Esophagus muscularis mucosa (tissue), 4 donors: Measurements from ENCODE around the gene POC1A. TPM values are rescaled to one million over a fixed set of nuclear protein-coding genes. Genes with fewer than 3 reads are reported as not detected.

Experiments used
- DNase-seq: peaks from one replicate; pipeline ENCODE4 v3.0.0-alpha.2; 2017; ENCODE audit errors: extremely low spot score
- H3K27ac ChIP-seq, 4 donors: fragments of 200-600 bp; sonication (generic); replicated peaks in 1 of 4; 1 replicate in 3 of 4; 2 replicates in 1 of 4; pipeline ENCODE4 v1.5.1; 2016 to 2019; ENCODE audit warnings: mild to moderate bottlenecking in 1 of 4
- H3K27me3 ChIP-seq, 4 donors: fragments of 200-600 bp; sonication (generic); one replicate each; pipeline versions ENCODE4 v1.5.1 to v1.6.0; 2016 to 2019
- H3K36me3 ChIP-seq, 4 donors: fragments of 200-600 bp; sonication (generic); one replicate each; pipeline ENCODE4 v1.5.1; 2016 to 2019
- H3K4me1 ChIP-seq, 4 donors: fragments of 200-600 bp; sonication (generic); one replicate each; pipeline ENCODE4 v1.5.1; 2016 to 2019
- H3K4me3 ChIP-seq, 4 donors: fragments of 200-600 bp; sonication (generic); 1 replicate in 2 of 4; 2 replicates in 2 of 4; pipeline ENCODE4 v1.5.1; 2016 to 2019; ENCODE audit warnings: mild to moderate bottlenecking in 4 of 4, moderate library complexity in 1 of 4
- H3K9me3 ChIP-seq, 4 donors: fragments of 200-600 bp; sonication (generic); 1 replicate in 3 of 4; 2 replicates in 1 of 4; pipeline ENCODE4 v1.5.1; 2016 to 2019
- CTCF ChIP-seq, 3 experiments: fragments of 200-600 bp in 2 of 3; fragments of 450-650 bp in 1 of 3; sonication (generic) in 2 of 3; IDR thresholded peaks; one replicate each; pipeline ENCODE4 v1.5.1; 2017 to 2019; ENCODE audit warnings: antibody characterized with exemption in 3 of 3, mild to moderate bottlenecking in 2 of 3, moderate library complexity in 1 of 3
- EP300 ChIP-seq: sonication (generic); formaldehyde crosslinking; IDR thresholded peaks from one replicate; pipeline ENCODE4 v1.6.1; 2017; ENCODE audit warnings: antibody characterized with exemption
- POLR2A ChIP-seq: fragments of 450-650 bp; IDR thresholded peaks from one replicate; pipeline ENCODE4 v1.6.1; 2017; ENCODE audit warnings: antibody characterized with exemption, moderate library complexity, mild to moderate bottlenecking, low read depth
- POLR2AphosphoS5 ChIP-seq, 2 donors: sonication (generic); formaldehyde crosslinking; IDR thresholded peaks; one replicate each; pipeline ENCODE4 v1.6.1; 2017; ENCODE audit warnings: antibody characterized with exemption in 2 of 2
- WGBS: methylation state at CpG from one replicate; pipeline ENCODE4 v1.1.5; 2018; 5-methylcytosine and 5-hydroxymethylcytosine counted together
- intact Hi-C: fragments of 100-400 bp; cut with DNase I; formaldehyde crosslinking; loops from one replicate; pipeline ENCODE4 v1.15.1; 2023
- total RNA-seq, 4 donors: library from RNA; depleted of rRNA; stranded (reverse); fragments of >200 nt; gene quantifications; one replicate each; pipeline versions ENCODE4 v1.1.0 to v1.2.1, GENCODE V29; 2016

The POC1A gene
- total RNA-seq, 4 donors from 2014 or later, result 0.71 to 2.1 (median 1.2) TPM

GRCh38 chr3:52104684-52105640 is 49.3 kb downstream of the POC1A start:
- H3K27ac ChIP-seq, result no peak overlapping the region
- DNase-seq, result no peak
- TF ChIP-seq POLR2AphosphoS5 (IDR thresholded peaks at IDR 0.05) (no peak), POLR2A (no peak), CTCF (IDR thresholded peaks at IDR 0.05) (no peak), EP300 (no peak)
- WGBS, result 91% methylated on average over 9 of the region's 10 CpGs
- H3K27me3 ChIP-seq, result no peaks in the 10 kb centered on the region
- peaks cover 0 to 8% (median 3%) of the 10 kb centered on the region in 4 donors for H3K9me3 ChIP-seq
- H3K4me1 ChIP-seq, result peaks cover 14 to 24% (median 21%) of the 10 kb centered on the region in 4 donors
- intact Hi-C loops, result no loop called here
- H3K36me3 ChIP-seq, result no peaks in the 10 kb centered on the region
- H3K4me3 ChIP-seq, result no peak overlapping the region

GRCh38 chr3:52102934-52103333 is 51.3 kb downstream of the POC1A start:
- H3K4me3 ChIP-seq, result no peak overlapping the region
- H3K9me3 ChIP-seq, result peaks cover 0 to 8% (median 3%) of the 10 kb centered on the region in 4 donors
- peaks cover 0 to 3% (median 2%) of the 10 kb centered on the region in 4 donors for H3K4me1 ChIP-seq
- TF ChIP-seq POLR2AphosphoS5 (IDR thresholded peaks at IDR 0.05) (no peak), EP300 (no peak), CTCF (IDR thresholded peaks at IDR 0.05) (no peak), POLR2A (no peak)
- intact Hi-C loops, result no loop called here
- H3K27ac ChIP-seq, result no peak overlapping the region
- no peak for DNase-seq
- no peaks in the 10 kb centered on the region for H3K36me3 ChIP-seq
- no peaks in the 10 kb centered on the region for H3K27me3 ChIP-seq
- WGBS, result 95% methylated on average over 4 of the region's 4 CpGs

GRCh38 chr3:52099001-52099401 is 55.2 kb downstream of the POC1A start:
- TF ChIP-seq EP300, result no peak
- TF ChIP-seq POLR2AphosphoS5 (IDR thresholded peaks at IDR 0.05), result no peak
- no peak for TF ChIP-seq CTCF (IDR thresholded peaks at IDR 0.05)
- TF ChIP-seq POLR2A, result no peak
- H3K36me3 ChIP-seq, result no peaks in the 10 kb centered on the region
- 83% methylated on average over 2 of the region's 3 CpGs for WGBS
- no peak overlapping the region for H3K4me3 ChIP-seq
- H3K4me1 ChIP-seq, result no peaks in the 10 kb centered on the region
- H3K27me3 ChIP-seq, result no peaks in the 10 kb centered on the region
- intact Hi-C loops, result no loop called here
- H3K27ac ChIP-seq, result no peak overlapping the region
- no peak for DNase-seq
- peaks cover 0 to 8% (median 3%) of the 10 kb centered on the region in 4 donors for H3K9me3 ChIP-seq

GRCh38 chr3:52097851-52098507 is 56.2 kb downstream of the POC1A start:
- no peak overlapping the region for H3K27ac ChIP-seq
- H3K4me3 ChIP-seq, result no peak overlapping the region
- TF ChIP-seq POLR2A, result no peak
- TF ChIP-seq POLR2AphosphoS5 (IDR thresholded peaks at IDR 0.05), result no peak
- no peak for TF ChIP-seq CTCF (IDR thresholded peaks at IDR 0.05)
- TF ChIP-seq EP300, result no peak
- no peaks in the 10 kb centered on the region for H3K27me3 ChIP-seq
- no peaks in the 10 kb centered on the region for H3K4me1 ChIP-seq
- no peaks in the 10 kb centered on the region for H3K36me3 ChIP-seq
- intact Hi-C loops, result no loop called here
- 86% methylated on average over 2 of the region's 2 CpGs for WGBS
- peaks cover 0 to 8% (median 3%) of the 10 kb centered on the region in 4 donors for H3K9me3 ChIP-seq
- no peak for DNase-seq
